IPS-NIHi11 (cell line): Measurements from ENCODE around the gene MOB3C.

Source experiments
- DNase-seq: peaks from one replicate; pipeline ENCODE4 v3.0.0; 2012; ENCODE audit warnings: mixed read lengths, low spot score

The MOB3C gene

GRCh38 chr1:46571691-46572225 lies 44.9 kb downstream of the MOB3C start:
- no peak for DNase-seq

- DNase-seq, result no peak
Measured at GRCh38 chr1:46569884-46570725, 46.5 kb downstream of the MOB3C start.

- no peak for DNase-seq
Measured at GRCh38 chr1:46569116-46569515, 47.5 kb downstream of the MOB3C start.

GRCh38 chr1:46568461-46568891 lies 48.1 kb downstream of the MOB3C start:
- no peak for DNase-seq

DNA sequence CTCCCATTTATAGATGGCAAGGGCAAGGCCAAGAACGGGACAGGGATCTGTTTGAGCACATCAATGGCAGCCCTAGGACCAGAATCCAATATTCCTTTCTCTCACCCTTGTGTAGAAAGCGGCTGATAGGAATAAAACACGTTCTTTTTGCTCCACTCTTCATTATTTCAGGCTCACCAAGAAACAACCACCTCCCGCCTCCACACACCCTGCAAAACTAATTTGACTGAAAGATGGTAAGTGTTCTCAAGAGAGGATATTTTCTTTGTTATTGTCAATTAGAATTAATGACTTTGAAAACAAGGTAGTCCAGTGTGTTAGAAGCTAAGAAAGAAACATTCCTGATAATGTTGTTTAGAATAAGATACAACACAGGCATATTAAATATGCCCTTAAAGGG lies 53.3 kb downstream of the MOB3C start:
- no peak for DNase-seq

- DNase-seq, result no peak
Measured at GRCh38 chr1:46562498-46562897, 54.1 kb downstream of the MOB3C start.

DNA sequence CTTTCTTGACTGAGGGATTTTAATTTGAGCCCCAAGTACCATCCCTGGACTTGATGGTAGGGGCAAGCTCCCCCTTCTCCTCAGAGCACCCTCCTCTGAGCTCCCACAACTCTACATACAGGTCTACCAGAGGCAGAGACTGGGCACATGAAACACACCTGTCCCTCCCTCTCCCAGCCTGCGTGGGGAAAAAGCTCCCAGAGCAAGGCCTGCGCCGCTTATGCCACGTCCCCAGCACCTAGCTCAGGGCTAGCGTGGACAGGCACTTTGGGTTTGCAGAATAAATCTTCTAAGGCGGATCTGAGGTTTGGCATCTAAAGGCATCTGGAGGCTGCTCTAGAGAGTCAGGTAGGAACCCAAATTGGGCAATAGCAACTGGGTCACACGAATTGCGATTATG lies 57.6 kb downstream of the MOB3C start:
- no peak for DNase-seq

DNA sequence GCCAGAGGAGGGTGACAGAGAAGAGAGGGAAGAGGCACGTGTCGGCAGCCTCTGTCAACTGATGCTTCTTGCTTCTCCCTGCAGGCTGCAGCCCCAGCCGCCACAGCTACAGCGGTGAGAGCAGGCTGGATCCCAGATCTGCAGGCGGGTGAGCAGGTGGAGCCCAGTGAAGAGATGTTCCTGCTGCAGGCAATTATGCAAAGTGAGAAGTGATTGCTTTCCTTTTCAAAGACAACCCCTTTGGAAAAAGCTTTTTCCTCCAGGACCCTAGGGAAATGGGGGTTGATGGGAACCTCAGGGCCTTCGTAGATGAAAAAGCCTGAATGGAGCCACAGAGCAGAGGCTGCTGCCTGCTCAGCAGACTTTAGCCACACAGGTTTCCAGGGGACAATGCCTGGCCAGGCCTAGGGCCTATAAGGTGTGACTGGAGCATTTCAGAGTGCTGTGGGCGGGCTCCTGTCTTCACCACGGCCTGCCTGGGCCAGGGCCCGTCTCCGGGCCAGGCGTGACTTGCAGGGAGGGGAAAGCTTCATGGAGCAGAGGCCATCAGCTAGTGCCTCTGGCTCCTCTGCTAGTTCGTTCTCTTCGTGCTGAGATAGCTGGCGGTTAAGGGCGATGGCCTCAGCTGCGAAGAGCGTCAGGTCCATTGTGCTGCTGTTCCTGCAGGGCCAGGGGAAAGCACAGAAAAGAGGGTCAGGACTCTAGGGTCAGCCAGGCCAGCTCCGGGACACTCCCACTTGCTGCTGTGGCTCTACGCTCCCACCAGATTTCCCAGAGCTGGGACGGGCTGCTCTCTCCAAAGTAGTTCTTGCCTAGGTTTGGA lies 58.3 kb downstream of the MOB3C start:
- DNase-seq, result no peak
